Measurements from ENCODE around the gene PNKD.

Gene PNKD

GRCh38 chr2:218296847-218297246, 26.5 kb downstream of the PNKD start:
- no peak overlapping the region for H3K4me3 ChIP-seq (ENCODE audit: control insufficient read depth, low read depth, low read length)
- DNase-seq (ENCODE audit: low read depth): no peak
- no peak for TF ChIP-seq CTCF (conservative IDR thresholded peaks at IDR 0.05; ENCODE audit: control insufficient read depth, insufficient read depth, low read depth, low read length)

GRCh38 chr2:218298314-218298875, 28.1 kb downstream of the PNKD start:
- no peak overlapping the region for H3K4me3 ChIP-seq (ENCODE audit: control insufficient read depth, low read depth, low read length)
- DNase-seq (ENCODE audit: low read depth): no peak
- TF ChIP-seq CTCF (conservative IDR thresholded peaks at IDR 0.05; ENCODE audit: control insufficient read depth, insufficient read depth, low read depth, low read length): no peak

DNA sequence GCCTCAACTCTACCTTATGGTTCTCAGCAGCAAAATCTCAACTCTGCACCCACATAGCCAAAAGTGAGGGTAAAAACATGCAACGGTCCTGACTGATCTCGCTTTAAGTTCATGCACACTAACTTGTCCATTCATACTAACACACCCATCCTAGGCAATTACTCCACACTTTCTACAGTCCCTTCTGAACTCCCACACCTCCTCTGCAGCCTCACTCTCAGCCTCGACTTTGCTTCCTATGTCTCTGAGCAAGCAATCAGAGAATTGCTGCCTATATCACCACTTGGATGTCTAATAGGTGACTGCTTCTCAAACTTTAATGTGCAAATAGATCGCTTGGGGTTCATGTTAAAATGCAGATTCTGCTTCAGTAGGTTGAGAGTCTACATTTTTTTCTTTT, 29.8 kb downstream of the PNKD start:
- no peak for DNase-seq (ENCODE audit: low read depth)
- no peak overlapping the region for H3K4me3 ChIP-seq (ENCODE audit: control insufficient read depth, low read depth, low read length)
- no peak for TF ChIP-seq CTCF (conservative IDR thresholded peaks at IDR 0.05; ENCODE audit: control insufficient read depth, insufficient read depth, low read depth, low read length)

GRCh38 chr2:218301176-218301819, 31.0 kb downstream of the PNKD start:
- no peak overlapping the region for H3K4me3 ChIP-seq (ENCODE audit: control insufficient read depth, low read depth, low read length)
- TF ChIP-seq CTCF (conservative IDR thresholded peaks at IDR 0.05; ENCODE audit: control insufficient read depth, insufficient read depth, low read depth, low read length): peak; percentile 95
- peak; percentile 83 for DNase-seq (ENCODE audit: low read depth)

GRCh38 chr2:218305383-218305782, 35.1 kb downstream of the PNKD start:
- no peak for TF ChIP-seq CTCF (conservative IDR thresholded peaks at IDR 0.05; ENCODE audit: control insufficient read depth, insufficient read depth, low read depth, low read length)
- no peak overlapping the region for H3K4me3 ChIP-seq (ENCODE audit: control insufficient read depth, low read depth, low read length)
- DNase-seq (ENCODE audit: low read depth): no peak

- DNase-seq (ENCODE audit: low read depth): no peak
- H3K4me3 ChIP-seq (ENCODE audit: control insufficient read depth, low read depth, low read length): no peak overlapping the region
- no peak for TF ChIP-seq CTCF (conservative IDR thresholded peaks at IDR 0.05; ENCODE audit: control insufficient read depth, insufficient read depth, low read depth, low read length)
Observed at GRCh38 chr2:218306184-218306920, 36.0 kb downstream of the PNKD start.
